ENCODE measurements around the gene CYLD. TPM values are rescaled to one million over a fixed set of nuclear protein-coding genes. Genes with fewer than 3 reads are reported as not detected.

The CYLD gene
- polyA plus RNA-seq, 1 experiment: 27.8 TPM

DNA sequence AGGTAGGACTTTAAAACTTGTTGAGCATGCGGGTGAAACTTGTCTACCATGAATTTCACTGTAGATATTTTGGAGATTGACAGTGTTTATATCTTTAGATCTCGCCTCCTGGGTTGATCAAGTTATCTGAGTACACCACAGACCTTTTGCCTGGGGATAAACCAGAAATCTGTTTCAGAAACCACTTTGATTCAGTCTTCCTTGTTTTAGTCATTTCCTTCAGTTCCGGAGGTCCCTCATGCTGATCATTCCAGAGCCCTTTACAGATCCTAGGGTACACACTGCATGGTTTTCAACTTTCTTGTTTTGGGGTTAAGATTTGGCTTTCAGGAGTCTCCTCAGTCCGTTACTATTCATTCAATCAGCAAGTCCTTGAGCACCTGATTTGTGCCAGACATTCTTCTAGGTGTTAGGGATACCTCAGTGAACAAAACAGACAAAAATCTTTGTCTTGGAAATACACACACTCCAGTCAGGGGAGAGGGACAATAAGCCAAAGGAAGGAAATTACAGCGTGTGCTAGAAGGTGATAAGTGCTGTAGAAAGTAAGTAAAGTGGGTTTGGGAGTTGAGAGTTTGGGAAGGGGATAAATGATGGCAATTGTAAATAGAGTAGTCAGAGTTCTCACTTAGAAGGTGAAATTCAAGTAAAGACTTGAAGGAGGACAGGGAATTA lies 36.3 kb upstream of the CYLD start:
- POLR2A ChIA-PET: no interaction called here
- TF ChIP-seq, protein P1, sequence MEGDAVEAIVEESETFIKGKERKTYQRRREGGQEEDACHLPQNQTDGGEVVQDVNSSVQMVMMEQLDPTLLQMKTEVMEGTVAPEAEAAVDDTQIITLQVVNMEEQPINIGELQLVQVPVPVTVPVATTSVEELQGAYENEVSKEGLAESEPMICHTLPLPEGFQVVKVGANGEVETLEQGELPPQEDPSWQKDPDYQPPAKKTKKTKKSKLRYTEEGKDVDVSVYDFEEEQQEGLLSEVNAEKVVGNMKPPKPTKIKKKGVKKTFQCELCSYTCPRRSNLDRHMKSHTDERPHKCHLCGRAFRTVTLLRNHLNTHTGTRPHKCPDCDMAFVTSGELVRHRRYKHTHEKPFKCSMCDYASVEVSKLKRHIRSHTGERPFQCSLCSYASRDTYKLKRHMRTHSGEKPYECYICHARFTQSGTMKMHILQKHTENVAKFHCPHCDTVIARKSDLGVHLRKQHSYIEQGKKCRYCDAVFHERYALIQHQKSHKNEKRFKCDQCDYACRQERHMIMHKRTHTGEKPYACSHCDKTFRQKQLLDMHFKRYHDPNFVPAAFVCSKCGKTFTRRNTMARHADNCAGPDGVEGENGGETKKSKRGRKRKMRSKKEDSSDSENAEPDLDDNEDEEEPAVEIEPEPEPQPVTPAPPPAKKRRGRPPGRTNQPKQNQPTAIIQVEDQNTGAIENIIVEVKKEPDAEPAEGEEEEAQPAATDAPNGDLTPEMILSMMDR (IDR thresholded peaks at IDR 0.05; ENCODE audit: low read depth, low read length): no peak
- Histone ChIP-seq H3K4me3 (ENCODE audit: low read depth, low read length) (no peak overlapping the region), H3K9me3 (ENCODE audit: control insufficient read depth, insufficient read depth, low read length) (peaks cover 7% of the 10 kb centered on the region), H3K27ac (ENCODE audit: low read depth, low read length) (no peak overlapping the region), H3K27me3 (ENCODE audit: control insufficient read depth, insufficient read depth, low read length) (no peaks in the 10 kb centered on the region)
- no peak for DNase-seq (ENCODE audit: low read depth, low spot score)
- CTCF ChIA-PET: no interaction called here

DNA sequence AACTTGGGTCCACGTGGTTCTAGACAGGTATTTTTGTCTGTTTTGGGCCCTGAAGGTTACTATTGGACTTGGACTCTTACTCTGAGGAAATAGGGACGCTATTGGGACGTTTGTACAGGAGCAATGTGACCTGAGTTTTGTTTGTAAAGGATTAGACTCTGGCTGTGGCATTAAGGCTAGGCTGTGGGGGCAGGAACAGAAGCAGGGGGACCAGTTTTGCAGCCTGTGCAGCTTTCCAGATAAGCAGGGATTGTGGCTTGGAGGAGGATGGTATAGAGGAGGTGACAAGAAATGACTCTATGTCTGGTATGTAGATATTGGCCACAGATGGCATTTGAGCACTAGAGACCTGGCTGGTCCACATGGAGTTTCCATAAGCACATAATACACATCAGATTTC lies 35.6 kb upstream of the CYLD start:
- no peak overlapping the region for H3K27ac ChIP-seq (ENCODE audit: low read depth, low read length)
- TF ChIP-seq, protein P1 (IDR thresholded peaks at IDR 0.05; ENCODE audit: low read depth, low read length): no peak
- no peaks in the 10 kb centered on the region for H3K27me3 ChIP-seq (ENCODE audit: control insufficient read depth, insufficient read depth, low read length)
- CTCF ChIA-PET: no interaction called here
- H3K9me3 ChIP-seq (ENCODE audit: control insufficient read depth, insufficient read depth, low read length): peaks cover 7% of the 10 kb centered on the region
- no peak for DNase-seq (ENCODE audit: low read depth, low spot score)
- POLR2A ChIA-PET: no interaction called here
- no peak overlapping the region for H3K4me3 ChIP-seq (ENCODE audit: low read depth, low read length)

DNA sequence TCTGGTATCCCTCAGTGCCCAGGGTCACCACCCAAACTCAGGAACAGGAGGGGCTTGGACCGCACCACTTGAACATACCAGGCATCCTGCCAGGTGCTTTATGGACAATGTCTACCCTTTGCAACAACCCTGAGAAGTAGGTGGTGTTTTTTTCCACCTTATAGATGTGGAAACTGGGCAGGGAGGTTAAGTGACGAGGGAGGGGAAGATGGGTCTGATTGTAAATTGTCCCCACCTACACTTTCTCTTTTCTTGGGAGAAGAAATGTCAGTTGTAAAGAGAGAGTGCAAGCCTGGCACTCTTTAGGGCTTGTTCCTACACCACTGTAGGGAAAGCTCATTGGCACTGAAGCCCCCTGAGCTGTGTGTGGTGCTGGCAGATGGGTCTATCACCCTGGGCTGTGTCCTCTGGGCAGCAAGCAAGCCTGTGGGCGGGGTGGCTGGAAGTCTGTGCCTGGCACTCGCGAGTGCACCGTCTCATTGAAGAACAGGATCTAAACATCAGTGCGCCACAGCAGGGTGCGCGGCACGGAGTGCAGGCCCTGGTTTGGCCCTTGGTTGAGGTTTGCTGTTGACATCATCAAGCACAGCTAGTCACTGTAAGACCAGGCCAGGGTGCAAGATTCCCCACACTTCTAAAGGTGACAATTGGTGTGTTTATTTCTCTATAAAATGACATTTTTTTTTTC lies 33.4 kb upstream of the CYLD start:
- Histone ChIP-seq H3K4me3 (ENCODE audit: low read depth, low read length) (no peak overlapping the region), H3K27me3 (ENCODE audit: control insufficient read depth, insufficient read depth, low read length) (peaks cover 4% of the 10 kb centered on the region), H3K9me3 (ENCODE audit: control insufficient read depth, insufficient read depth, low read length) (peaks cover 7% of the 10 kb centered on the region), H3K27ac (ENCODE audit: low read depth, low read length) (no peak overlapping the region)
- TF ChIP-seq, protein P1 (IDR thresholded peaks at IDR 0.05; ENCODE audit: low read depth, low read length): no peak
- ChIA-PET POLR2A (no interaction called here), CTCF (interaction anchor here (0.6 to 1.1 kb wide), 2 partner anchors 98 to 1757 kb away, joined by 4 read pairs; no protein-coding TSS in a partner anchor)
- no peak for DNase-seq (ENCODE audit: low read depth, low spot score)

DNA sequence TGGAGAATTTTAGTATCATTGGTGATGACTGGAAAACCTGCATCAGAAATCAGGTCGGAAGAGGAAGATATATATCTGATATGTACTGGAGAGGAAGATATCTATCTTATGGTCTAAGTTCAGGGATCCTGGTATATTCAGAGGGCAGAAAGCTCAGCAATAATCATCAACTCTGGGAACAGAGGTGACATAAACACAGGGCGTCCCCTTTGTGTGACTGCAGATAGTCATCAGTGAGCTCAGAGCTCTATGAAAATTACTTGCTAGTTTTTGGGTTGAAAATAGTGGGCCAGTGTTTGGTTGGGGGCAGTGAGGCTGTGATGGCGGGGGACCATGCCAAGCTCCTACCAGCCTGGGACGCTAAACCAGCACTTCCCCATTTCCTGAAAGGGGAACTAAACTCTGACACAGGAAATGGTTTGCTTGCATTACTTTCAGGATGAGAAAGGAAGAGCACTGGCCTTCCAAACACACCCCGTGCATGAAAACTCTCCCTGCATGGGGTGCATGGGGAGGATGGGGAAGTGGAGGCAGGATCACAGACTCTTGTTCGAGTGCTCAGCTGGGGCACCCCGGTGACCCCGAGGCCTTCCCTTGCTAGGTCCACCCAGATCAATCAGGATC lies 32.7 kb upstream of the CYLD start:
- CTCF ChIA-PET: interaction anchor here (0.6 to 1.1 kb wide), 2 partner anchors 97 to 1756 kb away, joined by 4 read pairs; no protein-coding TSS in a partner anchor

More for the DNA sequence above, 32.7 kb upstream of the CYLD start:
- POLR2A ChIA-PET: no interaction called here
- no peak for DNase-seq (ENCODE audit: low read depth, low spot score)
- Histone ChIP-seq H3K27me3 (ENCODE audit: control insufficient read depth, insufficient read depth, low read length) (peaks cover 4% of the 10 kb centered on the region), H3K4me3 (ENCODE audit: low read depth, low read length) (no peak overlapping the region), H3K27ac (ENCODE audit: low read depth, low read length) (no peak overlapping the region), H3K9me3 (ENCODE audit: control insufficient read depth, insufficient read depth, low read length) (peaks cover 4% of the 10 kb centered on the region)
- TF ChIP-seq, protein P1 (IDR thresholded peaks at IDR 0.05; ENCODE audit: low read depth, low read length): no peak

Data from AG04450 (cell line).